HEK293 (cell line): ENCODE results near the gene XPR1.

Experiments
- CTCF ChIA-PET: fragments of 350-600 bp; formaldehyde crosslinking; extraction: SDS; loops from one replicate; lab custom pipeline; 2021; ENCODE audit warnings: antibody characterized with exemption; lab: Yijun Ruan, JAX
- POLR2A ChIA-PET: fragments of 300-600 bp; formaldehyde crosslinking; extraction: SDS; loops from one replicate; lab custom pipeline; 2020; ENCODE audit warnings: antibody characterized with exemption, inconsistent platforms; lab: Yijun Ruan, JAX
- H3K27ac ChIP-seq: fragments of 200-500 bp; sonication (Bioruptor generic); 2 replicates; pipeline ENCODE4 v1.5.1; 2014; ENCODE audit warnings: low read depth, low read length, control low read depth, inconsistent platforms; ENCODE audit errors: extremely low read depth
- H3K36me3 ChIP-seq, 2 experiments: fragments of 200-500 bp in 1 of 2; sonication (Bioruptor generic) in 1 of 2; 1 replicate in 1 of 2; 2 replicates in 1 of 2; pipeline ENCODE4 v1.5.1; 2014 to 2017; ENCODE audit warnings: inconsistent platforms in 2 of 2, low read length in 2 of 2; ENCODE audit not compliant: control insufficient read depth in 2 of 2, insufficient read depth in 1 of 2
- H3K4me1 ChIP-seq: fragments of 200-500 bp; sonication (Bioruptor generic); 2 replicates; pipeline ENCODE4 v1.5.1; 2014; ENCODE audit warnings: mild to moderate bottlenecking, low read length, inconsistent platforms; ENCODE audit not compliant: control insufficient read depth, insufficient read depth
- H3K4me3 ChIP-seq: 2 replicates; pipeline ENCODE4 v1.5.1; 2011; ENCODE audit warnings: low read depth, mild to moderate bottlenecking, control low read depth, low read length, moderate library complexity
- H3K9me3 ChIP-seq: fragments of 200-500 bp; sonication (Bioruptor generic); 2 replicates; pipeline ENCODE4 v1.5.1; 2014; ENCODE audit warnings: low read depth, low read length, inconsistent platforms; ENCODE audit not compliant: control insufficient read depth, insufficient read depth
- GLI2 ChIP-seq: fragments of 450-650 bp; formaldehyde crosslinking; IDR thresholded peaks from 2 replicates; pipeline ENCODE4; 2017; ENCODE audit warnings: missing biosample characterization, missing genetic modification characterization, low read depth, borderline replicate concordance
- GLIS1 ChIP-seq: fragments of 450-650 bp; formaldehyde crosslinking; IDR thresholded peaks from 2 replicates; pipeline ENCODE4 v1.5.1; 2016; ENCODE audit warnings: missing biosample characterization, missing genetic modification characterization
- KLF7 ChIP-seq: fragments of 450-650 bp; formaldehyde crosslinking; IDR thresholded peaks from 2 replicates; pipeline ENCODE4 v1.5.1; 2016; ENCODE audit warnings: missing biosample characterization, missing genetic modification characterization, borderline replicate concordance
- PRDM1 ChIP-seq: fragments of 450-650 bp; formaldehyde crosslinking; IDR thresholded peaks from 2 replicates; pipeline ENCODE4; 2016; ENCODE audit warnings: missing biosample characterization, missing genetic modification characterization
- SCRT2 ChIP-seq: fragments of 450-650 bp; formaldehyde crosslinking; IDR thresholded peaks from 2 replicates; pipeline ENCODE4 v1.5.1; 2016; ENCODE audit warnings: missing biosample characterization, missing genetic modification characterization
- SP2 ChIP-seq: fragments of 450-650 bp; formaldehyde crosslinking; IDR thresholded peaks from 2 replicates; pipeline ENCODE4 v1.5.1; 2016; ENCODE audit warnings: missing biosample characterization, missing genetic modification characterization
- WT1 ChIP-seq: fragments of 450-650 bp; formaldehyde crosslinking; IDR thresholded peaks from 2 replicates; pipeline ENCODE4 v1.5.1; 2016; ENCODE audit warnings: missing biosample characterization, missing genetic modification characterization
- ZBTB26 ChIP-seq: fragments of 450-650 bp; formaldehyde crosslinking; optimal IDR thresholded peaks from 2 replicates; pipeline ENCODE3; 2016; ENCODE audit warnings: missing biosample characterization, mild to moderate bottlenecking, missing genetic modification characterization
- ZBTB8A ChIP-seq: fragments of 450-650 bp; formaldehyde crosslinking; IDR thresholded peaks from 2 replicates; pipeline ENCODE4 v1.5.1; 2016; ENCODE audit warnings: missing biosample characterization, missing genetic modification characterization
- ZNF112 ChIP-seq: fragments of 450-650 bp; formaldehyde crosslinking; IDR thresholded peaks from 2 replicates; pipeline ENCODE4 v1.5.0; 2017; ENCODE audit warnings: missing biosample characterization, missing genetic modification characterization
- ZNF121 ChIP-seq: fragments of 450-650 bp; formaldehyde crosslinking; IDR thresholded peaks from 2 replicates; pipeline ENCODE4 v1.5.1; 2016; ENCODE audit warnings: missing biosample characterization, missing genetic modification characterization
- ZNF155 ChIP-seq: fragments of 450-650 bp; formaldehyde crosslinking; IDR thresholded peaks from 2 replicates; pipeline ENCODE4 v1.5.1; 2016; ENCODE audit warnings: missing biosample characterization, missing genetic modification characterization
- ZNF157 ChIP-seq: fragments of 450-650 bp; formaldehyde crosslinking; IDR thresholded peaks from 2 replicates; pipeline ENCODE4 v1.5.1; 2016; ENCODE audit warnings: missing biosample characterization, missing genetic modification characterization
- ZNF174 ChIP-seq: fragments of 450-650 bp; formaldehyde crosslinking; IDR thresholded peaks from 2 replicates; pipeline ENCODE4 v1.5.0; 2017; ENCODE audit warnings: missing biosample characterization, mild to moderate bottlenecking, missing genetic modification characterization
- ZNF211 ChIP-seq: fragments of 450-650 bp; formaldehyde crosslinking; IDR thresholded peaks from 2 replicates; pipeline ENCODE4 v1.5.1; 2016; ENCODE audit warnings: low read depth, missing biosample characterization, missing genetic modification characterization
- ZNF248 ChIP-seq: fragments of 450-650 bp; formaldehyde crosslinking; IDR thresholded peaks from 2 replicates; pipeline ENCODE4 v1.5.1; 2017; ENCODE audit warnings: missing biosample characterization, missing genetic modification characterization
- ZNF26 ChIP-seq: fragments of 450-650 bp; formaldehyde crosslinking; IDR thresholded peaks from 2 replicates; pipeline ENCODE4 v1.5.1; 2016; ENCODE audit warnings: missing biosample characterization, missing genetic modification characterization
- ZNF350 ChIP-seq: fragments of 450-650 bp; formaldehyde crosslinking; IDR thresholded peaks from 2 replicates; pipeline ENCODE4 v1.5.0; 2017; ENCODE audit warnings: missing biosample characterization, mild to moderate bottlenecking, missing genetic modification characterization
- ZNF433 ChIP-seq: fragments of 450-650 bp; formaldehyde crosslinking; IDR thresholded peaks from 2 replicates; pipeline ENCODE4 v1.5.1; 2016; ENCODE audit warnings: missing biosample characterization, missing genetic modification characterization, low read depth
- ZNF521 ChIP-seq: fragments of 450-650 bp; formaldehyde crosslinking; IDR thresholded peaks from 2 replicates; pipeline ENCODE4 v1.5.1; 2017; ENCODE audit warnings: missing biosample characterization, mild to moderate bottlenecking, missing genetic modification characterization
- ZNF529 ChIP-seq: fragments of 450-650 bp; formaldehyde crosslinking; IDR thresholded peaks from 2 replicates; pipeline ENCODE4 v1.5.1; 2017; ENCODE audit warnings: missing genetic modification characterization, missing biosample characterization; ENCODE audit not compliant: insufficient replicate concordance
- ZNF549 ChIP-seq: fragments of 450-650 bp; IDR thresholded peaks from 2 replicates; pipeline ENCODE4 v1.5.1; 2018; ENCODE audit warnings: missing biosample characterization, missing genetic modification characterization, mild to moderate bottlenecking, inconsistent platforms, moderate library complexity
- ZNF561 ChIP-seq: fragments of 450-650 bp; IDR thresholded peaks from 2 replicates; pipeline ENCODE4 v1.5.1; 2018; ENCODE audit warnings: missing biosample characterization, missing genetic modification characterization, borderline replicate concordance
- ZNF585B ChIP-seq: fragments of 450-650 bp; formaldehyde crosslinking; IDR thresholded peaks from 2 replicates; pipeline ENCODE4 v1.5.1; 2016; ENCODE audit warnings: missing biosample characterization, missing genetic modification characterization
- ZNF645 ChIP-seq: fragments of 450-650 bp; formaldehyde crosslinking; IDR thresholded peaks from 2 replicates; pipeline ENCODE4; 2016; ENCODE audit warnings: missing biosample characterization, missing genetic modification characterization
- ZNF664 ChIP-seq: fragments of 450-650 bp; formaldehyde crosslinking; IDR thresholded peaks from 2 replicates; pipeline ENCODE4 v1.5.1; 2016; ENCODE audit warnings: missing biosample characterization, missing genetic modification characterization
- ZNF692 ChIP-seq: fragments of 450-650 bp; formaldehyde crosslinking; IDR thresholded peaks from 2 replicates; pipeline ENCODE4 v1.5.1; 2016; ENCODE audit warnings: missing biosample characterization, missing genetic modification characterization
- ZNF768 ChIP-seq: fragments of 450-650 bp; formaldehyde crosslinking; IDR thresholded peaks from 2 replicates; pipeline ENCODE4 v1.5.1; 2018; ENCODE audit warnings: missing biosample characterization, mild to moderate bottlenecking, missing genetic modification characterization
- ZNF776 ChIP-seq: fragments of 450-650 bp; formaldehyde crosslinking; IDR thresholded peaks from 2 replicates; pipeline ENCODE4 v1.5.0; 2017; ENCODE audit warnings: missing biosample characterization, missing genetic modification characterization, borderline replicate concordance
- ZNF777 ChIP-seq: fragments of 450-650 bp; formaldehyde crosslinking; IDR thresholded peaks from 2 replicates; pipeline ENCODE4 v1.5.1; 2017; ENCODE audit warnings: missing biosample characterization, missing genetic modification characterization, borderline replicate concordance
- ZNF792 ChIP-seq: fragments of 450-650 bp; formaldehyde crosslinking; IDR thresholded peaks from 2 replicates; pipeline ENCODE4 v1.5.1; 2016; ENCODE audit warnings: missing biosample characterization, missing genetic modification characterization
- ZNF837 ChIP-seq: fragments of 450-650 bp; formaldehyde crosslinking; IDR thresholded peaks from 2 replicates; pipeline ENCODE4 v1.5.1; 2016; ENCODE audit warnings: missing biosample characterization, missing genetic modification characterization
- ZSCAN30 ChIP-seq: fragments of 450-650 bp; IDR thresholded peaks from 2 replicates; pipeline ENCODE4 v1.5.1; 2018; ENCODE audit warnings: missing biosample characterization, mild to moderate bottlenecking, missing genetic modification characterization, moderate library complexity
- ZSCAN4 ChIP-seq: fragments of 450-650 bp; formaldehyde crosslinking; IDR thresholded peaks from 2 replicates; pipeline ENCODE4 v1.5.1; 2017; ENCODE audit warnings: missing biosample characterization, missing genetic modification characterization

XPR1 gene

GRCh38 chr1:180631766-180632325 lies at the start of gene XPR1:
Gene XPR1 (plus strand): TSS chr1:180632022. CDS start chr1:180632202, 180 bp downstream.
- H3K4me1 ChIP-seq, result peaks cover 4% of the 10 kb centered on the region
- POLR2A ChIA-PET, result interaction anchor here (0.5 to 1.7 kb wide), 8 partner anchors 11 to 483 kb away, joined by 3 to 6 read pairs (median 4); partner anchors contain the start of gene ACBD6
- TF ChIP-seq ZNF155 (no peak), ZNF174 (tag by site-specific recombination) (no peak), SCRT2 (tag by site-specific recombination) (peak; percentile 88), ZNF792 (tag by site-specific recombination) (peak; percentile 48; the same call in 1 of the 2 replicates), ZNF529 (tag by site-specific recombination) (no peak), ZNF585B (tag by site-specific recombination) (no peak), ZSCAN4 (tag by site-specific recombination) (0 out of 2 replicates have a peak, but pooled peaks have one; percentile 28), ZNF777 (tag by site-specific recombination) (no peak), SP2 (tag by site-specific recombination) (peak; percentile 93), ZNF121 (no peak), ZNF664 (tag by site-specific recombination) (no peak), ZNF521 (tag by site-specific recombination) (no peak), ZSCAN30 (tag by site-specific recombination) (no peak; the same call in none of the 2 replicates), GLIS1 (tag by site-specific recombination) (no peak), ZNF549 (tag by site-specific recombination) (no peak), ZNF433 (tag by site-specific recombination) (no peak), ZNF776 (tag by site-specific recombination) (no peak), ZNF26 (tag by site-specific recombination) (no peak), ZNF112 (tag by site-specific recombination) (no peak), ZNF768 (no peak), PRDM1 (no peak), ZBTB8A (tag by site-specific recombination) (no peak), ZNF837 (tag by site-specific recombination) (no peak), KLF7 (tag by site-specific recombination) (no peak), ZNF248 (tag by site-specific recombination) (no peak), ZBTB26 (tag by site-specific recombination) (peak; percentile 76), ZNF350 (tag by site-specific recombination) (no peak), WT1 (tag by site-specific recombination) (peak; percentile 38; the same call in 1 of the 2 replicates), ZNF211 (tag by site-specific recombination) (no peak), ZNF561 (tag by site-specific recombination) (peak; percentile 66; the same call in 1 of the 2 replicates), ZNF645 (tag by site-specific recombination) (no peak), ZNF692 (tag by site-specific recombination) (peak; percentile 94), GLI2 (tag by site-specific recombination) (no peak), ZNF157 (tag by site-specific recombination) (no peak)

More at GRCh38 chr1:180631766-180632325, at the start of gene XPR1:
- CTCF ChIA-PET, result interaction anchor here (0.6 to 1.5 kb wide), 7 partner anchors 8 to 534 kb away, joined by 3 to 7 read pairs (median 4); no protein-coding TSS in a partner anchor
- peak within 1 kb of the TSS; percentile 93 for H3K4me3 ChIP-seq
- no peaks in the 10 kb centered on the region for H3K36me3 ChIP-seq
- H3K27ac ChIP-seq, result peak within 1 kb of the TSS; percentile 84
- no peaks in the 10 kb centered on the region for H3K9me3 ChIP-seq
